Small intestine (tissue), 7 donors: ENCODE measurements around the gene TMEM63C. TPM values are rescaled to one million over a fixed set of nuclear protein-coding genes. Genes with fewer than 3 reads are reported as not detected.
"Not testable (repeated sequence)": the region's sequence is repeated elsewhere in the genome, so short reads cannot be mapped to it uniquely, and the experiment has no call there.

Experiments
- DNase-seq, 2 donors: peaks; one replicate each; pipeline versions ENCODE4 v3.0.0 to v3.0.0-alpha.2; 2013
- FAIRE-seq: peaks from 2 replicates; lab custom pipeline; 2012; peaks lifted over from hg19 to GRCh38; lab: Jason Lieb, UNC
- H3K27ac ChIP-seq, 3 donors: one replicate each; pipeline ENCODE4 v1.5.1; 2013; ENCODE audit warnings: low read length in 2 of 3, mild to moderate bottlenecking in 2 of 3, control low read depth in 1 of 3, inconsistent platforms in 1 of 3, low read depth in 1 of 3, moderate library complexity in 1 of 3
- H3K27me3 ChIP-seq, 3 donors: one replicate each; pipeline ENCODE4 v1.6.1; 2013; ENCODE audit warnings: low read length in 3 of 3, inconsistent platforms in 1 of 3; ENCODE audit not compliant: control insufficient read depth in 3 of 3, insufficient read depth in 3 of 3
- H3K36me3 ChIP-seq, 3 donors: one replicate each; pipeline ENCODE4 v1.6.1; 2013; ENCODE audit warnings: low read length in 3 of 3, inconsistent platforms in 1 of 3, low read depth in 1 of 3, mild to moderate bottlenecking in 1 of 3, moderate library complexity in 1 of 3; ENCODE audit not compliant: control insufficient read depth in 3 of 3, insufficient read depth in 2 of 3
- H3K4me1 ChIP-seq, 3 donors: one replicate each; pipeline ENCODE4 v1.6.1; 2013; ENCODE audit warnings: low read length in 2 of 3, inconsistent platforms in 1 of 3, low read depth in 1 of 3, mild to moderate bottlenecking in 1 of 3, moderate library complexity in 1 of 3; ENCODE audit not compliant: control insufficient read depth in 3 of 3, insufficient read depth in 2 of 3
- H3K4me3 ChIP-seq, 3 donors: one replicate each; pipeline ENCODE4 v1.5.1; 2013; ENCODE audit warnings: low read length in 3 of 3, control low read depth in 1 of 3, inconsistent platforms in 1 of 3, low read depth in 1 of 3, mild to moderate bottlenecking in 1 of 3, moderate library complexity in 1 of 3
- H3K9me3 ChIP-seq, 2 donors: one replicate each; pipeline ENCODE4 v1.6.1; 2013; ENCODE audit warnings: low read depth in 1 of 2, low read length in 1 of 2; ENCODE audit not compliant: control insufficient read depth in 2 of 2, insufficient read depth in 1 of 2
- WGBS, 3 donors: extraction: QIAGEN DNeasy Blood & Tissue Kit; methylation state at CpG; one replicate each; pipeline ENCODE4 v1.1.7; 2013; 5-methylcytosine and 5-hydroxymethylcytosine counted together
- polyA plus RNA-seq, 4 donors: library from polyadenylated mRNA; stranded (reverse) in 3 of 4; unstranded in 1 of 4; fragments of 200-250 nt in 3 of 4; fragments of 120-200 nt in 1 of 4; gene quantifications; one replicate each; pipeline versions ENCODE4 v1.2.1 to v1.2.3, GENCODE V29; 2013
- donor health status: healthy with polysubstance abuse.
- donor health status: control.
- donor health status: control.
- donor health status: Bipolar disorder and iron deficiency.
- donor health status: healthy.

TMEM63C gene
- polyA plus RNA-seq, 4 donors = 0.27 to 9.4 (median 2.0) TPM; not detected in 1

DNA sequence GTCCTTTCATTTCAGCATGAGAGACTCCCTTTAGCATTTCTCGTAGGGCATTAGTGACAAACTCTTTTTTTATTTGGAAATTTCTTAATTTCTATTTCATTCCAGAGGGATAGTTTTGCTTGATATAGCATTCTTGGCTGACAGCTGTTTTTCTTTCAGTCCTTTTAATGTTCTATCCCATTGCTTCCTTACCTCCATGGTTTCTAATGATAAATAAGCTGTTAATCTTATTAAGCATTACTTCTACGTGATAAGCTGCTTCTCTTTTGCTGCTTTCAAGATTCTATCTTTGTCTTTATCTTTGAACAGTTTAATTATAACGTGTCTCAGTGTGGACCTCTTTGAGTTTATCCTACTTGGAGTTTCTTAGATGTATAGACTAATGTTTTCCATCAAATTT is 11.6 kb upstream of the TMEM63C start:
- Histone ChIP-seq H3K4me3 (no peak overlapping the region), H3K4me1 (no peaks in the 10 kb centered on the region), H3K36me3 (no peaks in the 10 kb centered on the region), H3K27me3 (no peaks in the 10 kb centered on the region), H3K9me3 (peaks cover 0 to 8% of the 10 kb centered on the region in 2 donors), H3K27ac (no peak overlapping the region)
- WGBS, 3 donors = 55 to 63% (median 58%) methylated on average over 3 of the region's 3 CpGs
- FAIRE-seq = no peak
- no peak for DNase-seq

DNA sequence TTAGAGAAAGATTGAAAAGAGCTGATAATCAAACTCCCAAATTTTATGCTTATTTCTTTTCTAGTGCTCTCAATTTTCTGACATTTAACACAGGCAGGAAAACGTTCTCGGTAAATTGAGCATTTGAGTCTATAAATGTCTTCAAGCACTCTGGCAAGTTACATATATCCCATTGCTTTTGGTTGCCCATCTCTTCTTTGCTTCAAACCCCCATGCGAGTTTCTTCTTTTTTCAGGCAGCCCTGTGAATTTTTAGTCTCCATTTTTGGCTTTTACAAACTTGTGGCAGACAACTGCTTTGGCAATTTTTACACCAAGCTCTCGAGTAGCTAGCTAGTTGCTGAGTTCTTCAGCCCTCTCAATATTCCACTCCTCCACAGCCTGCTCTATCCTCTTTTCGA is 8.7 kb upstream of the TMEM63C start:
- 80% methylated on average over 5 of the region's 5 CpGs for WGBS, 3 donors
- Histone ChIP-seq H3K36me3 (no peaks in the 10 kb centered on the region), H3K27me3 (no peaks in the 10 kb centered on the region), H3K9me3 (peaks cover 0 to 8% of the 10 kb centered on the region in 2 donors), H3K4me3 (no peak overlapping the region), H3K4me1 (no peaks in the 10 kb centered on the region), H3K27ac (no peak overlapping the region)
- DNase-seq (no peak), FAIRE-seq (no peak)

DNA sequence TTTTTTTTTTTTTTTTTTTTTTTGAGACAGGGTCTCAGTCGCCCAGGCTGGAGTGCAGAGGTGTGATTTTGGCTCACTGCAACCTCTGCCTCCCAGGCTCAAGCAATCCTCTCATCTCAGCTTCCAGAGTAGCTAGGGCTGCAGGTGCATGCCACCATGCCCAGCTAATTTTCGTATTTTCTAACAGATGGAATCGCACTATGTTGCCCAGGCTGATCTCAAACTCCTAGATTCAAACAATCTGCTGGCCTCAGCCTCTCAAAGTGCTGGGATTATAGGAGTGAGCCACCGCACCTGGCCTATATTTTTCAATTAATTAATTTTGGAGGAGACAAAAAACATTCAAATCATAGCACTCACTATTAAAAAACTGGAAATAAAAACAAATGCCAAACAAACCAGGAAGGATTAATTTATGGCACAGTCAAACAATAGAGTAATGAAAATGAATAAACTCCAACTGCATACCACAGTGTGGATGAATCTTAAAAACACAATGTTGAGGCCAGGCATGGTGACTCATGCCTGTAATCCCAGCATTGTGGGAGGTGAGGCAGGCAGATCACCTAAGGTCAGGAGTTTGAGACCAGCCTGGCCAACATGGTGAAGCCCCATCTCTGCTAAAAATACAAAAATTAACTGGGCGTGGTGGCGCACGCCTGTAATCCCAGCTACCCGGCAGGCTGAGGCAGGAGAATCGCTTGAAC is 7.5 kb upstream of the TMEM63C start:
- not testable (repeated sequence) for DNase-seq, H3K4me3 ChIP-seq, H3K36me3 ChIP-seq, H3K27ac ChIP-seq, H3K27me3 ChIP-seq, FAIRE-seq, H3K4me1 ChIP-seq, H3K9me3 ChIP-seq
- 85 to 91% (median 86%) methylated on average over 9 of the region's 9 CpGs for WGBS, 3 donors

DNA sequence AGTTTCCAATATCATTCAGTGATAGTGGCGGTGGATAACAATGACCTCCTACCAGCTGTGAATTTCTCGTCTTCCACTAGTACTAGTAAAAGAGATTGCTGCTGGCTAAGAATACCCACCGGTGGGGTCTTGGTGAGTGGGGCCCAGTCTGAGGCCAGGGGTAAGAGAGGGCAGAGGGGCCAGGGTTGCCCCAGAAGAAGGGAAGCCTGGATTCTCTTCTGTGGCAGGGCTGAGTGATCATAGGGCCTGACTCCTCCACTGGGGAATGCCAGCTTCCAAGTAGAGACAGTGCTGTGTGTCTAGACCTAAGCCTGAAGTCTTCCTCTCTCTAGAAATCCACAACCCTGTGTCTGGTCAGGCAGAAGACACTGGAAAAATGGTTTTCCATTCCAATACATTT is 5.8 kb upstream of the TMEM63C start:
- no peaks in the 10 kb centered on the region for H3K27me3 ChIP-seq
- peaks cover 0 to under 1% (median 0%) of the 10 kb centered on the region in 3 donors for H3K4me1 ChIP-seq
- no peak for FAIRE-seq
- DNase-seq = no peak
- H3K36me3 ChIP-seq = no peaks in the 10 kb centered on the region
- H3K4me3 ChIP-seq = no peak overlapping the region
- WGBS, 3 donors = 40 to 74% (median 47%) methylated on average over 3 of the region's 3 CpGs
- no peak overlapping the region for H3K27ac ChIP-seq
- no peaks in the 10 kb centered on the region for H3K9me3 ChIP-seq

DNA sequence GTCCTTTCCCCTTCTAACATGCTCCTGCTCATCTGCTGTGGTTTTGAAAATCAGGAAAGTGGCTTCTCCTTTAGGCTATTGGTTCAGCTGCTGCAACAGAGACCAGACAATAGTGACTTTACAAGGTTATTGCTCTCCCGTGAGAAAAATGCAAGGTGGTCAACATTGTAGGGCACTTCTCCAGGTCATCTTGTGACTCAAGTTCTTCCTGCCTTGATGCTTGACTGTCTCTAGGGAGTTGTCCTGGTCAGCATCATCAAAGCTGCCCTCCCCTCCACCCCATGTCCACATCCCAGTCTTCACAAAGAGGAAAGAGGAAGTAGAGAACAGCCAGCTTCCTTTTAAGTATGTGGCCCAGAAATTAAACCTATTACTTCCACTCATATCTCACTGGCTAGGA is 3.9 kb upstream of the TMEM63C start:
- no peaks in the 10 kb centered on the region for H3K9me3 ChIP-seq
- 16 to 36% (median 26%) methylated on average over 1 of the region's 1 CpG for WGBS, 3 donors

DNA sequence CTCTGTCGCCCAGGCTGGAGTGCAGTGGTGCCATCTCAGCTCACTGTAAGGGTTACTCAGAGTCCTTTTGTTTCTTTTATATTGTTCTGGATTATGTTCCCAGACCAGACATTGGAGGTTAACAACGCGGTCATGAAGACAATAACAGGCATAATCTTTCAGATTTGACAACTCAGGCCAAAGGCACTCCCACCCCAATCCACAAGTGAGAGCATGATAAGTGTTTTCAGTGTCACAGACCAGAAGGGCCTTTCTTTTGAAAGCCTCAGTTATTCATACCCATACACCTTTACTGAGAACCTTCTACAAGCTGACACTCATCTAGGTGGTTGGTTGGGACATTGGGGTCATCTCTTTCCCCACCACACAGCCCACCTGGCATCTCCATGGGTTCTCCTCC is 2.9 kb upstream of the TMEM63C start:
- WGBS, 3 donors = 50 to 52% (median 52%) methylated on average over 3 of the region's 3 CpGs
- DNase-seq = no peak
- no peak overlapping the region for H3K27ac ChIP-seq
- no peaks in the 10 kb centered on the region for H3K9me3 ChIP-seq
- peaks cover 0 to 3% (median 0%) of the 10 kb centered on the region in 3 donors for H3K27me3 ChIP-seq
- H3K4me1 ChIP-seq = peaks cover 0 to 26% (median 0%) of the 10 kb centered on the region in 3 donors
- H3K4me3 ChIP-seq = no peak overlapping the region
- FAIRE-seq = no peak
- H3K36me3 ChIP-seq = no peaks in the 10 kb centered on the region

More for the DNA sequence above, 3.9 kb upstream of the TMEM63C start:
- DNase-seq (peak in 1 of 2 donors; percentile 31), FAIRE-seq (no peak)
- Histone ChIP-seq H3K27me3 (peaks cover 0 to 3% (median 0%) of the 10 kb centered on the region in 3 donors), H3K36me3 (no peaks in the 10 kb centered on the region), H3K27ac (no peak overlapping the region), H3K4me3 (no peak overlapping the region), H3K4me1 (peaks cover 0 to 17% (median 0%) of the 10 kb centered on the region in 3 donors)

DNA sequence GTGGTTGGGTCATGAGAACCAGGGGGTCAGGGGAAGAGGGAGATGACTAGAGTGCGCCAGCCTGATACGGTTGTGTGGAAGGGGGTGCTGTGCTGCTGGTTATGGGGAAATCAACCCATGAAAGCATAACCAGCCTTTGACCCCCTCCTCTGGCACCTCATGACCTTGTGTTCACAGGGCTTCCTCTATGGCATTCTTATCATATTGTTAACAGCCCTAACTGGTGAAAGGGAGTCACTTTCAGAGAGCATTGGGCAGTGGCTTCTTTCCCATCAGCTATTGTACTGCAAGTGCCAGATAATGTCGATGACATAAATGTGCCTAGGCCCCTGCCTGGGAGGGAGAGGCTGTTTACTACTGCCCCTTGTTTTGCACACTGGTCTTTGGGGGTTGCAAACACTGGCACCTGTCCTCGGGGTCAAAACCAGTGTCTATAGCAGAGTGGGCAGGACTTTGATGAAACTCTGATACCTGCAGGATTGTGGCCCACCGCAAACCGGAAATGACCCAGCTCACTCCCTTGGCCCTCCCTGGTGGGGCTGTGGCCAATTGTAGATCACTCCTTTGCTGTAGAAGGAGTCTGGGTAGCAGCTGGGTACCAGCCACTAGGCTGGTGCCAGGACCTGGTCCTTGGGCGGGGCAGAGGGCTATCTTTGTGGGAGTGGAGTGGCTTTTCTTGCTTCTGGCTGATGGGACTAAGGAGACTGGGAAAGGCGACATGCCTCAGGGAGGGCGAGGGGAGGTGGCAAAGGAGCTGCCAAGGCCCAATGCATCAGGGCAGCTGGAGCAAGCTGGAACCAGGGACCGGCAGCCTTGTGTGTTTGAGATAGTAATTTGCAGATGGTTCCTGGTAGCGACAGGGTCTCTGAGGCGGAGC is 634 bp upstream of the TMEM63C start:
- FAIRE-seq (no peak), DNase-seq (no peak)
- H3K4me1 ChIP-seq = peaks cover 0 to 46% (median 0%) of the 10 kb centered on the region in 3 donors
- peak overlapping the region in 1 of 3 donors; percentile 54 for H3K27ac ChIP-seq
- no peaks in the 10 kb centered on the region for H3K36me3 ChIP-seq
- H3K4me3 ChIP-seq = peak overlapping the region in 1 of 3 donors; percentile 58
- H3K9me3 ChIP-seq = no peaks in the 10 kb centered on the region
- WGBS, 3 donors = 26 to 38% (median 33%) methylated on average over 12 of the region's 12 CpGs
- peaks cover 0 to 5% (median 0%) of the 10 kb centered on the region in 3 donors for H3K27me3 ChIP-seq

DNA sequence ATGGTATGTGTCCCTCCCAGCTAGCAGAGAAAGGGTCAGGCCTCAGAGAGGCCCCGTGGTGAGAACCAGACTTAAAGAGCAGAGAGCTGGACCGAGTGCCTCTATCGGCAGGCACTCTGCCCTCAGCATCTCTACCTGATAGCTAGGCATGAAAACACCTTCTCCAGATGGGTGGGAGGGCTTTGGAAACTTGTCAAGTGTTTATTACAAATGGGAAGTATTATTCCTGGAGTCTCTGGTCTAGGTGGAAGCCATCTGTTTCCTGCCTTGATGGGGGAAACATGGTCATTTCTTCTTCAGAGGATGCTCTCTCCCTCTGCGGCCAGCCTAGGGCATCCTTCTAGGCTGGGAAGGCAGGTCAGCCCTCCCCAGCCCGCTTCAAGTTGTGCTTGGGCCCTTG is 2.3 kb downstream of the TMEM63C start:
- peaks cover 0 to 5% (median 0%) of the 10 kb centered on the region in 3 donors for H3K27me3 ChIP-seq
- H3K36me3 ChIP-seq = no peaks in the 10 kb centered on the region
- H3K4me1 ChIP-seq = peaks cover 0 to 59% (median 2%) of the 10 kb centered on the region in 3 donors
- 37 to 47% (median 38%) methylated on average over 5 of the region's 5 CpGs for WGBS, 3 donors
- no peaks in the 10 kb centered on the region for H3K9me3 ChIP-seq
- H3K4me3 ChIP-seq = no peak overlapping the region
- H3K27ac ChIP-seq = peak overlapping the region in 1 of 3 donors; percentile 71
- FAIRE-seq (no peak), DNase-seq (peak in 1 of 2 donors; percentile 30)
